HepG2 (cell line): ENCODE results near the gene SREBF1. TPM values are rescaled to one million over a fixed set of nuclear protein-coding genes. Genes with fewer than 3 reads are reported as not detected.

Source experiments
- ATAC-seq: fragments of 200-7000 bp; cut with Tn5 transposase; 3 replicates; pipeline ENCODE4 v1.9.1; 2020; ENCODE audit warnings: mild to moderate bottlenecking, moderate library complexity
- BruUV-seq: library from RNA; stranded (reverse); fragments of 400-500 nt; replicated peaks from 2 replicates; lab custom pipeline; 2021; lab: Mats Ljungman, UMichigan
- CTCF ChIA-PET: fragments of 300-600 bp; formaldehyde crosslinking; extraction: SDS; loops from one replicate; lab custom pipeline; 2021; ENCODE audit warnings: low total read pairs, inconsistent platforms, low intra/inter-chr PET ratio; lab: Yijun Ruan, JAX
- POLR2A ChIA-PET: fragments of 350-600 bp; sonication (Branson Sonifier 250); formaldehyde crosslinking; loops from one replicate; lab custom pipeline; 2020; ENCODE audit warnings: antibody characterized with exemption, inconsistent platforms; lab: Yijun Ruan, JAX
- DNase-seq: peaks from one replicate; pipeline ENCODE4 v3.0.0-alpha.2; 2015; ENCODE audit warnings: low spot score
- FAIRE-seq: peaks from 3 replicates; lab custom pipeline; 2011; peaks lifted over from hg19 to GRCh38; lab: Jason Lieb, UNC
- H2AFZ ChIP-seq: one replicate; pipeline ENCODE4 v1.6.1; 2011; ENCODE audit warnings: low read length, inconsistent platforms
- H3K27ac ChIP-seq: fragments of 300-600 bp; 3 replicates; pipeline ENCODE4 v1.8.0; 2011; ENCODE audit warnings: mixed run types, mild to moderate bottlenecking, mixed read lengths, low read length, inconsistent platforms; ENCODE audit not compliant: insufficient read depth; ENCODE audit errors: extremely low read length
- H3K27me3 ChIP-seq, 2 experiments: fragments of 200-600 bp in 1 of 2; 2 replicates in 1 of 2; 3 replicates in 1 of 2; pipeline versions ENCODE4 v1.6.0 to v1.8.0; 2011; ENCODE audit warnings: low read length in 2 of 2, mild to moderate bottlenecking in 2 of 2, moderate library complexity in 2 of 2, inconsistent platforms in 1 of 2; ENCODE audit not compliant: insufficient read depth in 2 of 2, control insufficient read depth in 1 of 2
- H3K36me3 ChIP-seq, 2 experiments: fragments of 200-600 bp in 1 of 2; replicated peaks in 1 of 2; 2 replicates in 1 of 2; 3 replicates in 1 of 2; pipeline versions ENCODE4 v1.5.1 to v1.8.0; 2011; ENCODE audit warnings: low read length in 2 of 2, inconsistent platforms in 1 of 2; ENCODE audit not compliant: insufficient read depth in 2 of 2, control insufficient read depth in 1 of 2
- H3K4me1 ChIP-seq: 2 replicates; pipeline ENCODE4 v1.5.1; 2012; ENCODE audit warnings: low read length, inconsistent platforms; ENCODE audit not compliant: insufficient read depth
- H3K4me2 ChIP-seq: 2 replicates; pipeline ENCODE4 v1.6.0; 2011; ENCODE audit warnings: low read depth, low read length, inconsistent platforms
- H3K4me3 ChIP-seq, 3 experiments: fragments of 200-600 bp in 1 of 3; sonication (generic), shearing (Covaris generic) in 1 of 3; replicated peaks in 1 of 3; 2 replicates each; pipeline ENCODE4 v1.5.1; 2011 to 2016; ENCODE audit warnings: low read length in 3 of 3, inconsistent platforms in 2 of 3, low read depth in 2 of 3, mild to moderate bottlenecking in 2 of 3, control low read depth in 1 of 3, mixed read lengths in 1 of 3; ENCODE audit not compliant: insufficient read depth in 1 of 3
- H3K79me2 ChIP-seq: one replicate; pipeline ENCODE4 v1.6.1; 2011; ENCODE audit warnings: low read length, inconsistent platforms; ENCODE audit not compliant: insufficient read depth
- H3K9ac ChIP-seq: 2 replicates; pipeline ENCODE4 v1.6.0; 2011; ENCODE audit warnings: mild to moderate bottlenecking, low read depth, low read length, inconsistent platforms; ENCODE audit not compliant: insufficient read depth
- H3K9me3 ChIP-seq: 2 replicates; pipeline ENCODE4 v1.5.1; 2012; ENCODE audit warnings: mild to moderate bottlenecking, low read length
- H4K20me1 ChIP-seq: 2 replicates; pipeline ENCODE4 v1.6.0; 2011; ENCODE audit warnings: inconsistent platforms, mild to moderate bottlenecking, low read length, moderate library complexity; ENCODE audit not compliant: insufficient read depth
- AGO2 ChIP-seq: fragments of 200-400 bp; formaldehyde crosslinking; optimal IDR thresholded peaks from 2 replicates; pipeline ENCODE3; 2017; ENCODE audit warnings: mild to moderate bottlenecking, low read depth, low read length, moderate library complexity
- PAWR ChIP-seq: sonication (generic); formaldehyde crosslinking; IDR thresholded peaks from 2 replicates; pipeline ENCODE4 v1.4.0; 2020; ENCODE audit warnings: missing genetic modification reagents, mild to moderate bottlenecking, borderline replicate concordance
- STAG1 ChIP-seq: sonication (generic); formaldehyde crosslinking; IDR thresholded peaks from 2 replicates; pipeline ENCODE4 v1.4.0; 2020; ENCODE audit warnings: missing genetic modification reagents
- TCF12 ChIP-seq, 2 experiments: fragments of 450-650 bp in 1 of 2; sonication (generic) in 1 of 2; formaldehyde crosslinking in 1 of 2; IDR thresholded peaks; 2 replicates each; pipeline versions ENCODE4 v1.6.1 to v1.8.0; 2017 to 2022; ENCODE audit warnings: antibody characterized with exemption in 1 of 2, mild to moderate bottlenecking in 1 of 2, missing genetic modification reagents in 1 of 2, moderate library complexity in 1 of 2
- ZNF124 ChIP-seq: sonication (generic); formaldehyde crosslinking; IDR thresholded peaks from 2 replicates; pipeline ENCODE4 v1.4.0; 2020; ENCODE audit warnings: missing genetic modification reagents
- ZNF652 ChIP-seq: IDR thresholded peaks from 2 replicates; pipeline ENCODE4 v1.6.1; 2016; ENCODE audit warnings: low read depth, borderline replicate concordance
- WGBS: methylation state at CpG from one replicate; pipeline ENCODE4 v1.1.6; 2017; ENCODE audit warnings: low lambda C conversion rate; 5-methylcytosine and 5-hydroxymethylcytosine counted together
- in situ Hi-C: cut with HindIII; loops from 2 replicates; pipeline ENCODE4 v1.10.0; 2017; ENCODE audit warnings: low pct_unique_long_range_greater_than_20kb; ENCODE audit not compliant: extremely low pct_ligation_motif_present
- intact Hi-C: fragments of 100-400 bp; cut with micrococcal nuclease; formaldehyde crosslinking; loops from one replicate; pipeline ENCODE4 v1.10.0; 2022; ENCODE audit not compliant: unreplicated experiment
- polyA plus RNA-seq, 8 experiments: library from polyadenylated mRNA; depleted of rRNA in 3 of 8; stranded (reverse) in 7 of 8; unstranded in 1 of 8; fragments of >200 nt; fragmentation: Illumina TruSeq in 4 of 8; extraction: Trizol in 4 of 8; gene quantifications; 2 replicates each; pipeline versions ENCODE4 v1.2.1 to v1.2.3, GENCODE V29; 2011 to 2016; ENCODE audit warnings: low read depth in 4 of 8, missing spikeins in 1 of 8, mixed read lengths in 1 of 8; ENCODE audit not compliant: insufficient read depth in 1 of 8
- total RNA-seq, 5 experiments: library from RNA; depleted of rRNA; stranded (reverse); fragments of >200 nt; fragmentation: Illumina TruSeq; extraction: Trizol; gene quantifications; 2 replicates each; pipeline ENCODE4 v1.2.3, GENCODE V29; 2016; ENCODE audit warnings: low read depth in 1 of 5
- TF ChIP-seq, protein P1 (sequence below): sonication (generic); formaldehyde crosslinking; IDR thresholded peaks from 2 replicates; pipeline ENCODE4 v1.8.1; 2022; ENCODE audit warnings: mild to moderate bottlenecking, missing genetic modification reagents
- TF ChIP-seq, protein P2 (sequence below): sonication (generic); formaldehyde crosslinking; IDR thresholded peaks from 2 replicates; pipeline ENCODE4 v1.5.0; 2020; ENCODE audit warnings: mild to moderate bottlenecking, missing genetic modification reagents, moderate library complexity
- TF ChIP-seq, protein P3 (sequence below): sonication (generic); formaldehyde crosslinking; IDR thresholded peaks from 2 replicates; pipeline ENCODE4 v1.4.0; 2020; ENCODE audit warnings: missing genetic modification reagents
- TF ChIP-seq, protein P4 (sequence below): conservative IDR thresholded peaks from 2 replicates; pipeline ENCODE4 v1.6.1; 2018; ENCODE audit warnings: missing genetic modification reagents

Gene SREBF1
- total and polyA plus RNA-seq, 2 of the 13 experiments (the other 11 are each of a cell fraction or from before 2014, with no cell fraction given): 34.3 to 38.0 TPM

DNA sequence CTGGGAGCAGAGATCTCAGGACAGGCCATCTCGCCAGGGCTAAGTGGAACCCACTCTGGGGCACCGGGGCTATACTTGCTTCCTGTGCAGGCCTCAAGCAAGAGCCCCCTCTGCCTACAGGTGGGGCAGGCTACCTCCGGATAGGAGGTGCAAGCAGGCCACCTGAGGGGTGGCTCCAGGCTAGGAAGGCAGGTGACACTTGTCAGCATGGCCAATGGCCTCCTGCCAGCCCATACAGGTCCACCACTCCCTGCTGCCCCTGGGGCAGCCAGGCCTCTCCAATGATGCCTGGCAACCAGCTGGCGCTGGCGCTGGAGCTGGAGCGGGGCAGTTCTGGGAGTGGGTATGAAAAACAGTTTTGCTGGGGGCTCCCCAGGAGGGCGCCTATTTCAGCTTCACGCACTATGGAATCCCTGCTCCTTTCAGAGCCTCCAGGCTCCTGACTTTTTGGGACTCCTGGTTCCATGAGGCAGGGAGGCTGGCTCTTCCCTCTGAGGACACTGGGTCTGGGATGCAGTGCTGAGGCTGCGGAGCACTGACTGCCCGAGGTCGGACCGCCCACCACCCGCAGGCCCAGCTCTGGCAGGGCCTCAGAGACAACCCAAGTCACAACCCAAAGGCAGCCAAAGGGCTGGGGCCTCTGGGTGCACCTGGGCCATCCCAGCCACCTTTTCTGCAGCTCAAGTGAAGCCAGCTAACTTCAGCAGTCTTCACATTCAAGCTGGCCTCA is 8.4 kb upstream of the SREBF1 start:
- TF ChIP-seq ZNF124 (CRISPR knock-in tag) (no peak), AGO2 (peak; percentile 10)
- TF ChIP-seq, all 625 proteins: peak for 1
- DNase-seq (no peak), FAIRE-seq (no peak), ATAC-seq (no peak)
- H3K4me3 ChIP-seq: no peak overlapping the region
- in situ Hi-C loops (no loop called here), intact Hi-C loops (no loop called here)
- no peaks in the 10 kb centered on the region; a peak in 2 of 5 replicates for H3K27me3 ChIP-seq
- ChIA-PET CTCF (no interaction called here), POLR2A (interaction anchor here (1.1 to 6.4 kb wide), 2 partner anchors 8 to 34 kb away, joined by 5 to 51 read pairs; partner anchors contain the start of gene SREBF1)
- H3K9me3 ChIP-seq: no peaks in the 10 kb centered on the region
- H3K4me2 ChIP-seq: no peak overlapping the region
- H3K27ac ChIP-seq: no peak overlapping the region
- no peaks in the 10 kb centered on the region for H3K36me3 ChIP-seq
- H3K4me1 ChIP-seq: peaks cover 71% of the 10 kb centered on the region
- H2AFZ ChIP-seq: no peak overlapping the region
- H3K9ac ChIP-seq: no peak overlapping the region
- no peaks in the 10 kb centered on the region for H4K20me1 ChIP-seq
- no TSS peak for BruUV-seq
- no peaks in the 10 kb centered on the region for H3K79me2 ChIP-seq
- 84% methylated on average over 6 of the region's 13 CpGs for WGBS

DNA sequence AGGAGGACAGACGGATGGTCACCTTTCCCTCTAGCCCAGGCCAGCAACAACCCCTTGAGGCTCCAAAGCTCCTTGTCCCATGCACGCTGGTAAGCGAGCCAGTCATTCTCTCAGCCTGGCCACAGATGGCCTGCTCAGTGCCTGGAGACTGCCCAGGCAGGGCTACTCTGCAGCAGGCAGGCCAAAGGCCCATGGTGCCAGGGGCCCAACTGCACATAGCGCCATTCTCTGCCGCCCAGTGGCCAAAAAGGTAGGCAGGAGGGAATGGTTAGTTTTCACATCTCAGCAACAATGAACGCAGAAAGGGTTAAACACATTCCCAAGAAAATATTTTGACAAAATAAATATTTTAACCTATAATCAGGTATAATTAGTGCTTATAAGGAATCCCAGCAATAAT is 7.7 kb upstream of the SREBF1 start:
- WGBS: 41% methylated on average over 6 of the region's 6 CpGs
- H3K27me3 ChIP-seq: no peaks in the 10 kb centered on the region; a peak in 2 of 5 replicates
- in situ Hi-C loops: no loop called here
- no peak for FAIRE-seq
- no peak for DNase-seq
- H3K4me2 ChIP-seq: no peak overlapping the region
- intact Hi-C loops: no loop called here
- no peak for ATAC-seq
- H3K4me3 ChIP-seq: no peak overlapping the region
- H3K9me3 ChIP-seq: no peaks in the 10 kb centered on the region
- no TSS peak for BruUV-seq
- H3K36me3 ChIP-seq: no peaks in the 10 kb centered on the region
- TF ChIP-seq, protein P1, sequence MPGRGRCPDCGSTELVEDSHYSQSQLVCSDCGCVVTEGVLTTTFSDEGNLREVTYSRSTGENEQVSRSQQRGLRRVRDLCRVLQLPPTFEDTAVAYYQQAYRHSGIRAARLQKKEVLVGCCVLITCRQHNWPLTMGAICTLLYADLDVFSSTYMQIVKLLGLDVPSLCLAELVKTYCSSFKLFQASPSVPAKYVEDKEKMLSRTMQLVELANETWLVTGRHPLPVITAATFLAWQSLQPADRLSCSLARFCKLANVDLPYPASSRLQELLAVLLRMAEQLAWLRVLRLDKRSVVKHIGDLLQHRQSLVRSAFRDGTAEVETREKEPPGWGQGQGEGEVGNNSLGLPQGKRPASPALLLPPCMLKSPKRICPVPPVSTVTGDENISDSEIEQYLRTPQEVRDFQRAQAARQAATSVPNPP (CRISPR knock-in tag): no peak
- TF ChIP-seq STAG1 (CRISPR knock-in tag) (peak; percentile 22), ZNF652 (CRISPR knock-in tag) (peak; percentile 84), PAWR (CRISPR knock-in tag) (no peak), TCF12 (IDR thresholded peaks at IDR 0.05) (no peak), TCF12 (CRISPR knock-in tag; IDR thresholded peaks at IDR 0.05) (no peak)
- TF ChIP-seq, protein P2, sequence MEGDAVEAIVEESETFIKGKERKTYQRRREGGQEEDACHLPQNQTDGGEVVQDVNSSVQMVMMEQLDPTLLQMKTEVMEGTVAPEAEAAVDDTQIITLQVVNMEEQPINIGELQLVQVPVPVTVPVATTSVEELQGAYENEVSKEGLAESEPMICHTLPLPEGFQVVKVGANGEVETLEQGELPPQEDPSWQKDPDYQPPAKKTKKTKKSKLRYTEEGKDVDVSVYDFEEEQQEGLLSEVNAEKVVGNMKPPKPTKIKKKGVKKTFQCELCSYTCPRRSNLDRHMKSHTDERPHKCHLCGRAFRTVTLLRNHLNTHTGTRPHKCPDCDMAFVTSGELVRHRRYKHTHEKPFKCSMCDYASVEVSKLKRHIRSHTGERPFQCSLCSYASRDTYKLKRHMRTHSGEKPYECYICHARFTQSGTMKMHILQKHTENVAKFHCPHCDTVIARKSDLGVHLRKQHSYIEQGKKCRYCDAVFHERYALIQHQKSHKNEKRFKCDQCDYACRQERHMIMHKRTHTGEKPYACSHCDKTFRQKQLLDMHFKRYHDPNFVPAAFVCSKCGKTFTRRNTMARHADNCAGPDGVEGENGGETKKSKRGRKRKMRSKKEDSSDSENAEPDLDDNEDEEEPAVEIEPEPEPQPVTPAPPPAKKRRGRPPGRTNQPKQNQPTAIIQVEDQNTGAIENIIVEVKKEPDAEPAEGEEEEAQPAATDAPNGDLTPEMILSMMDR (CRISPR knock-in tag): peak; percentile 36; the same call in 1 of the 2 replicates
- TF ChIP-seq, protein P3, sequence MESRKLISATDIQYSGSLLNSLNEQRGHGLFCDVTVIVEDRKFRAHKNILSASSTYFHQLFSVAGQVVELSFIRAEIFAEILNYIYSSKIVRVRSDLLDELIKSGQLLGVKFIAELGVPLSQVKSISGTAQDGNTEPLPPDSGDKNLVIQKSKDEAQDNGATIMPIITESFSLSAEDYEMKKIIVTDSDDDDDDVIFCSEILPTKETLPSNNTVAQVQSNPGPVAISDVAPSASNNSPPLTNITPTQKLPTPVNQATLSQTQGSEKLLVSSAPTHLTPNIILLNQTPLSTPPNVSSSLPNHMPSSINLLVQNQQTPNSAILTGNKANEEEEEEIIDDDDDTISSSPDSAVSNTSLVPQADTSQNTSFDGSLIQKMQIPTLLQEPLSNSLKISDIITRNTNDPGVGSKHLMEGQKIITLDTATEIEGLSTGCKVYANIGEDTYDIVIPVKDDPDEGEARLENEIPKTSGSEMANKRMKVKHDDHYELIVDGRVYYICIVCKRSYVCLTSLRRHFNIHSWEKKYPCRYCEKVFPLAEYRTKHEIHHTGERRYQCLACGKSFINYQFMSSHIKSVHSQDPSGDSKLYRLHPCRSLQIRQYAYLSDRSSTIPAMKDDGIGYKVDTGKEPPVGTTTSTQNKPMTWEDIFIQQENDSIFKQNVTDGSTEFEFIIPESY (CRISPR knock-in tag): peak; percentile 99
- TF ChIP-seq, protein P4, sequence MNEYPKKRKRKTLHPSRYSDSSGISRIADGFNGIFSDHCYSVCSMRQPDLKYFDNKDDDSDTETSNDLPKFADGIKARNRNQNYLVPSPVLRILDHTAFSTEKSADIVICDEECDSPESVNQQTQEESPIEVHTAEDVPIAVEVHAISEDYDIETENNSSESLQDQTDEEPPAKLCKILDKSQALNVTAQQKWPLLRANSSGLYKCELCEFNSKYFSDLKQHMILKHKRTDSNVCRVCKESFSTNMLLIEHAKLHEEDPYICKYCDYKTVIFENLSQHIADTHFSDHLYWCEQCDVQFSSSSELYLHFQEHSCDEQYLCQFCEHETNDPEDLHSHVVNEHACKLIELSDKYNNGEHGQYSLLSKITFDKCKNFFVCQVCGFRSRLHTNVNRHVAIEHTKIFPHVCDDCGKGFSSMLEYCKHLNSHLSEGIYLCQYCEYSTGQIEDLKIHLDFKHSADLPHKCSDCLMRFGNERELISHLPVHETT (CRISPR knock-in tag): no peak
- no peak overlapping the region for H3K27ac ChIP-seq
- peaks cover 67% of the 10 kb centered on the region for H3K4me1 ChIP-seq
- ChIA-PET POLR2A (interaction anchor here (6.4 kb wide), 1 partner anchor 7 kb away, joined by 51 read pairs; the partner anchor contains the start of gene SREBF1), CTCF (no interaction called here)
- H3K79me2 ChIP-seq: no peaks in the 10 kb centered on the region
- H3K9ac ChIP-seq: no peak overlapping the region
- no peak overlapping the region for H2AFZ ChIP-seq
- H4K20me1 ChIP-seq: no peaks in the 10 kb centered on the region
